Activated B cell treated with CpG ODN at 0.5 μM for 24 hours (primary cell): ENCODE measurements around the gene PTPN13. TPM values are rescaled to one million over a fixed set of nuclear protein-coding genes. Genes with fewer than 3 reads are reported as not detected.

Experiments
- ATAC-seq: fragments of 200-7000 bp; cut with Tn5 transposase; one replicate; pipeline ENCODE4 v1.10.0; 2021; ENCODE audit warnings: low read depth, mild to moderate bottlenecking, moderate library complexity
- CTCF ChIA-PET: fragments of 350-600 bp; sonication (Branson Sonifier 250); formaldehyde crosslinking; loops from one replicate; lab custom pipeline; 2021; ENCODE audit warnings: antibody characterized with exemption; lab: Charles Lee
- POLR2A ChIA-PET: fragments of 350-600 bp; sonication (Branson Sonifier 250); formaldehyde crosslinking; loops from one replicate; lab custom pipeline; 2021; ENCODE audit warnings: antibody characterized with exemption; lab: Charles Lee
- DNase-seq: peaks from one replicate; pipeline ENCODE4 v3.0.0; 2022
- H3K27ac Mint-ChIP-seq: one replicate; pipeline ENCODE4 v1.8.0; 2020; ENCODE audit warnings: mixed read lengths
- H3K27me3 Mint-ChIP-seq: one replicate; pipeline ENCODE4 v1.8.0; 2021; ENCODE audit warnings: mixed read lengths
- H3K36me3 Mint-ChIP-seq: one replicate; pipeline ENCODE4 v1.8.0; 2021; ENCODE audit warnings: low read depth, mixed read lengths
- H3K4me1 Mint-ChIP-seq: one replicate; pipeline ENCODE4 v1.8.0; 2021; ENCODE audit warnings: mixed read lengths
- H3K4me3 Mint-ChIP-seq: one replicate; pipeline ENCODE4 v1.8.0; 2020; ENCODE audit warnings: mild to moderate bottlenecking, mixed read lengths
- H3K9me3 Mint-ChIP-seq: one replicate; pipeline ENCODE4 v1.8.0; 2020; ENCODE audit warnings: mixed read lengths
- intact Hi-C: fragments of 100-400 bp; cut with micrococcal nuclease; formaldehyde crosslinking; loops from one replicate; pipeline ENCODE4 v1.15.1; 2024
- total RNA-seq: library from RNA; stranded (reverse); gene quantifications from 2 replicates; pipeline ENCODE4 v1.2.3, GENCODE V29; 2022
- TF ChIP-seq, protein P1 (sequence below): fragments of 200-600 bp; IDR thresholded peaks from one replicate; pipeline ENCODE4 v1.8.0; 2022; ENCODE audit warnings: antibody characterized with exemption, mild to moderate bottlenecking

PTPN13 gene
- total RNA-seq, 1 donor from 2014 or later = 0.07 TPM

DNA sequence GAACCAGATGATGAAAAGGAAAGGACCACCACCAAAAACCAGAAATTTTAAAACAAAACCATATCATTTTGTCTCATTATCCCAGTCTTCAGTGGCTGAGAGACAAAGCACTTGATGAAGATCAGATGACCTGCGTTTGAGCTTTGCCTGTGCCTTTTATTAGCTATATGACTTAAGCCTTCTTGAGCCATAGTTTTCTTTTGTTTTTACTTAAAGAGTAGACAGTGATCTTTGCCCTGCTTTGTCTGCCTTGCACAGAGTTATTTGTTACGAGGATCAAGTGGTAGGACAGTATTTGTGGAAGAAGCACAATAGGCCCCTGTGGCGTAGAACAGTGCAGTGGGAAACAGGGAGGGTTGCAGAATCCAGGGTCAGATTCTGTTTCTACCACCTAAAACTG is 165.2 kb downstream of the PTPN13 start:
- ATAC-seq (no peak), DNase-seq (no peak)
- ChIA-PET CTCF (no interaction called here), POLR2A (no interaction called here)
- Mint-ChIP-seq H3K4me3 (no peak overlapping the region), H3K27ac (no peak overlapping the region), H3K27me3 (no peaks in the 10 kb centered on the region), H3K36me3 (no peaks in the 10 kb centered on the region), H3K4me1 (no peaks in the 10 kb centered on the region), H3K9me3 (no peaks in the 10 kb centered on the region)
- intact Hi-C loops = no loop called here
- TF ChIP-seq, protein P1, sequence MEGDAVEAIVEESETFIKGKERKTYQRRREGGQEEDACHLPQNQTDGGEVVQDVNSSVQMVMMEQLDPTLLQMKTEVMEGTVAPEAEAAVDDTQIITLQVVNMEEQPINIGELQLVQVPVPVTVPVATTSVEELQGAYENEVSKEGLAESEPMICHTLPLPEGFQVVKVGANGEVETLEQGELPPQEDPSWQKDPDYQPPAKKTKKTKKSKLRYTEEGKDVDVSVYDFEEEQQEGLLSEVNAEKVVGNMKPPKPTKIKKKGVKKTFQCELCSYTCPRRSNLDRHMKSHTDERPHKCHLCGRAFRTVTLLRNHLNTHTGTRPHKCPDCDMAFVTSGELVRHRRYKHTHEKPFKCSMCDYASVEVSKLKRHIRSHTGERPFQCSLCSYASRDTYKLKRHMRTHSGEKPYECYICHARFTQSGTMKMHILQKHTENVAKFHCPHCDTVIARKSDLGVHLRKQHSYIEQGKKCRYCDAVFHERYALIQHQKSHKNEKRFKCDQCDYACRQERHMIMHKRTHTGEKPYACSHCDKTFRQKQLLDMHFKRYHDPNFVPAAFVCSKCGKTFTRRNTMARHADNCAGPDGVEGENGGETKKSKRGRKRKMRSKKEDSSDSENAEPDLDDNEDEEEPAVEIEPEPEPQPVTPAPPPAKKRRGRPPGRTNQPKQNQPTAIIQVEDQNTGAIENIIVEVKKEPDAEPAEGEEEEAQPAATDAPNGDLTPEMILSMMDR = no peak

DNA sequence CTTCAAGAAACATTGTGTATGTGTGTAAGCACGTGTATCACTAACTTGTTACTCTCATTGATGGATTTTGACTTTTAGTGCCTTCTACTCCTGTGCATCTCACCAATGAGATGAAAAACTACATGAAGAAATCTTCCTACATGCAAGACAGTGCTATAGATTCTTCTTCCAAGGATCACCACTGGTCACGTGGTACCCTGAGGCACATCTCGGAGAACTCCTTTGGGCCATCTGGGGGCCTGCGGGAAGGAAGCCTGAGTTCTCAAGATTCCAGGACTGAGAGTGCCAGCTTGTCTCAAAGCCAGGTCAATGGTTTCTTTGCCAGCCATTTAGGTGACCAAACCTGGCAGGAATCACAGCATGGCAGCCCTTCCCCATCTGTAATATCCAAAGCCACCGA is 168.5 kb downstream of the PTPN13 start:
- Mint-ChIP-seq H3K27ac (no peak overlapping the region), H3K27me3 (no peaks in the 10 kb centered on the region), H3K4me3 (no peak overlapping the region), H3K4me1 (no peaks in the 10 kb centered on the region), H3K36me3 (no peaks in the 10 kb centered on the region), H3K9me3 (no peaks in the 10 kb centered on the region)
- TF ChIP-seq, protein P1 = no peak
- ChIA-PET POLR2A (no interaction called here), CTCF (no interaction called here)
- no peak for ATAC-seq
- intact Hi-C loops = no loop called here
- no peak for DNase-seq

DNA sequence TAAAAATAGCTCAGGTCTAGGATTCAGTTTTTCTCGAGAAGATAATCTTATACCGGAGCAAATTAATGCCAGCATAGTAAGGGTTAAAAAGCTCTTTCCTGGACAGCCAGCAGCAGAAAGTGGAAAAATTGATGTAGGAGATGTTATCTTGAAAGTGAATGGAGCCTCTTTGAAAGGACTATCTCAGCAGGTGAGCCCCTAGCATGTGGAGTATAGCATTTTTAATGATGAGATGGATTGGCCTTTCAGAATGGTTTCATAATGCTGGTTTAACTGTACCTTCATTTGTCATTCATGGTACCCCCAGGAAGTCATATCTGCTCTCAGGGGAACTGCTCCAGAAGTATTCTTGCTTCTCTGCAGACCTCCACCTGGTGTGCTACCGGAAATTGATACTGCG is 175.7 kb downstream of the PTPN13 start:
- no peaks in the 10 kb centered on the region for H3K4me1 Mint-ChIP-seq
- intact Hi-C loops = no loop called here
- POLR2A ChIA-PET = no interaction called here

DNA sequence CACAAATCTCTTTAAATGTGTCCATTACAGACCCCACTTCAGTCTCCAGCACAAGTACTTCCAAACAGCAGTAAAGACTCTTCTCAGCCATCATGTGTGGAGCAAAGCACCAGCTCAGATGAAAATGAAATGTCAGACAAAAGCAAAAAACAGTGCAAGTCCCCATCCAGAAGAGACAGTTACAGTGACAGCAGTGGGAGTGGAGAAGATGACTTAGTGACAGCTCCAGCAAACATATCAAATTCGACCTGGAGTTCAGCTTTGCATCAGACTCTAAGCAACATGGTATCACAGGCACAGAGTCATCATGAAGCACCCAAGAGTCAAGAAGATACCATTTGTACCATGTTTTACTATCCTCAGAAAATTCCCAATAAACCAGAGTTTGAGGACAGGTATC is 177.0 kb downstream of the PTPN13 start:
- ATAC-seq (no peak), DNase-seq (no peak)
- TF ChIP-seq, protein P1 = no peak
- no peaks in the 10 kb centered on the region for H3K36me3 Mint-ChIP-seq
- H3K9me3 Mint-ChIP-seq = no peaks in the 10 kb centered on the region
- intact Hi-C loops = no loop called here
- H3K27me3 Mint-ChIP-seq = peaks cover 4% of the 10 kb centered on the region
- no peak overlapping the region for H3K27ac Mint-ChIP-seq
- no peak overlapping the region for H3K4me3 Mint-ChIP-seq
- H3K4me1 Mint-ChIP-seq = no peaks in the 10 kb centered on the region
- CTCF ChIA-PET = no interaction called here
- POLR2A ChIA-PET = no interaction called here

More for the DNA sequence above, 175.7 kb downstream of the PTPN13 start:
- DNase-seq (no peak), ATAC-seq (no peak)
- Mint-ChIP-seq H3K9me3 (no peaks in the 10 kb centered on the region), H3K27ac (no peak overlapping the region), H3K27me3 (peaks cover 4% of the 10 kb centered on the region), H3K36me3 (no peaks in the 10 kb centered on the region), H3K4me3 (no peak overlapping the region)
- CTCF ChIA-PET = no interaction called here
- TF ChIP-seq, protein P1 = no peak

DNA sequence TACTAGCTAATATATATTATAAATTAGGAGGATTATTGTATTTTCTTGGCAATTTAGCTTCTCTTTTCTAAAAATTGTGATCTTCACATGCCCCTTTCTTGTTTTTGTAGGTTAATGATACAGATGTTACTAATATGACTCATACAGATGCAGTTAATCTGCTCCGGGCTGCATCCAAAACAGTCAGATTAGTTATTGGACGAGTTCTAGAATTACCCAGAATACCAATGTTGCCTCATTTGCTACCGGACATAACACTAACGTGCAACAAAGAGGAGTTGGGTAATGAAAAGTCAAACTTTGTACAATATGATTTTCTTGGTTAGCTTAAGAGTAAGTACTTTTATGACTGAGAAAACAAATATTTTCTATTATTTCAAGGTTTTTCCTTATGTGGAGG is 180.9 kb downstream of the PTPN13 start:
- TF ChIP-seq, protein P1 = no peak
- ChIA-PET POLR2A (no interaction called here), CTCF (no interaction called here)
- Mint-ChIP-seq H3K27me3 (no peaks in the 10 kb centered on the region), H3K27ac (no peak overlapping the region), H3K9me3 (no peaks in the 10 kb centered on the region), H3K4me3 (no peak overlapping the region), H3K36me3 (no peaks in the 10 kb centered on the region), H3K4me1 (no peaks in the 10 kb centered on the region)
- no peak for DNase-seq
- ATAC-seq = no peak
- intact Hi-C loops = no loop called here
